Mammary epithelial cell (primary cell): Measurements from ENCODE around the gene WDR18.

Source experiments
- EZH2 ChIP-seq: IDR thresholded peaks from 2 replicates; pipeline ENCODE4 v1.6.1; 2012; ENCODE audit warnings: low read length, inconsistent platforms, borderline replicate concordance
- TF ChIP-seq, protein P1 (sequence below), 2 donors: IDR thresholded peaks in 1 of 2; conservative IDR thresholded peaks in 1 of 2; 2 replicates each; pipeline ENCODE4 v1.5.1; 2011 to 2012; ENCODE audit warnings: inconsistent platforms in 2 of 2, low read length in 2 of 2, mild to moderate bottlenecking in 2 of 2, control low read depth in 1 of 2, low read depth in 1 of 2; ENCODE audit not compliant: insufficient read depth in 1 of 2; ENCODE audit errors: extremely low read depth in 1 of 2

DNA sequence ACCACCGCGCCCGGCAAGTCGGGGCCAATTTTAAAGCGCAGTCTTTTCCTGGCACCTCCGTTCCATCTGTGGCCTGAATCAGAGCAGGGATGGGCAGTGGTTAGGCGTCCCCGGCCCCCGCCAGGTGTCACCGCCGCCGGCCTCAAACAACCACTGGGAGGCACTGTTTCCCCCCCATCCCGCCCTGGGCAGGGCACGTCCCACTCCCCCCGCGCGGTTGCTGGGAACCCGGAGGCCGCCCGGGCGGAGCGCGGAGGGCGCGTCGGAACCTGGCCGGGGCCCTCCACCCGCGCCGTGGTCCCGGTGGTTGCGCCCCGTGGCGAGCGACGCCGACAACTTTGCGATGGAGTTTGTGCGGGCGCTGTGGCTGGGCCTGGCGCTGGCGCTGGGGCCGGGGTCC is 15.9 kb downstream of the WDR18 start, which contains the start of gene GRIN3B:
- TF ChIP-seq EZH2: no peak
- TF ChIP-seq, protein P1, sequence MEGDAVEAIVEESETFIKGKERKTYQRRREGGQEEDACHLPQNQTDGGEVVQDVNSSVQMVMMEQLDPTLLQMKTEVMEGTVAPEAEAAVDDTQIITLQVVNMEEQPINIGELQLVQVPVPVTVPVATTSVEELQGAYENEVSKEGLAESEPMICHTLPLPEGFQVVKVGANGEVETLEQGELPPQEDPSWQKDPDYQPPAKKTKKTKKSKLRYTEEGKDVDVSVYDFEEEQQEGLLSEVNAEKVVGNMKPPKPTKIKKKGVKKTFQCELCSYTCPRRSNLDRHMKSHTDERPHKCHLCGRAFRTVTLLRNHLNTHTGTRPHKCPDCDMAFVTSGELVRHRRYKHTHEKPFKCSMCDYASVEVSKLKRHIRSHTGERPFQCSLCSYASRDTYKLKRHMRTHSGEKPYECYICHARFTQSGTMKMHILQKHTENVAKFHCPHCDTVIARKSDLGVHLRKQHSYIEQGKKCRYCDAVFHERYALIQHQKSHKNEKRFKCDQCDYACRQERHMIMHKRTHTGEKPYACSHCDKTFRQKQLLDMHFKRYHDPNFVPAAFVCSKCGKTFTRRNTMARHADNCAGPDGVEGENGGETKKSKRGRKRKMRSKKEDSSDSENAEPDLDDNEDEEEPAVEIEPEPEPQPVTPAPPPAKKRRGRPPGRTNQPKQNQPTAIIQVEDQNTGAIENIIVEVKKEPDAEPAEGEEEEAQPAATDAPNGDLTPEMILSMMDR (conservative IDR thresholded peaks at IDR 0.05 in 1 of 2, IDR thresholded peaks at IDR 0.05 in 1 of 2; ENCODE audit: extremely low read depth in 1 of 2, insufficient read depth in 1 of 2, low read depth in 1 of 2, low read length in 2 of 2): peak; percentile 20 to 62
